Pancreas (tissue), 10 donors: ENCODE measurements around the gene ASAP2. TPM values are rescaled to one million over a fixed set of nuclear protein-coding genes. Genes with fewer than 3 reads are reported as not detected.
"Not testable (repeated sequence)": the region's sequence is repeated elsewhere in the genome, so short reads cannot be mapped to it uniquely, and the experiment has no call there.

Source experiments
- ATAC-seq, 4 donors: fragments of 200-7000 bp; cut with Tn5 transposase; one replicate each; pipeline versions ENCODE4 v1.8.0 to v1.9.1; 2020; ENCODE audit warnings: mild to moderate bottlenecking in 4 of 4, moderate library complexity in 4 of 4
- DNase-seq, 6 donors: peaks; one replicate each; pipeline ENCODE4 v3.0.0-alpha.2; 2020
- FAIRE-seq: peaks from 2 replicates; lab custom pipeline; 2012; peaks lifted over from hg19 to GRCh38; lab: Jason Lieb, UNC
- H3K27ac ChIP-seq, 4 donors: fragments of 200-600 bp; sonication (generic); 1 replicate in 3 of 4; 2 replicates in 1 of 4; pipeline versions ENCODE4 v1.5.0 to v1.8.0; 2020
- H3K27me3 ChIP-seq, 4 donors: fragments of 200-600 bp; one replicate each; pipeline ENCODE4 v1.8.0; 2021
- H3K36me3 ChIP-seq, 3 donors: fragments of 200-600 bp; sonication (generic) in 1 of 3; one replicate each; pipeline versions ENCODE4 v1.5.0 to v1.8.0; 2020 to 2021
- H3K4me1 ChIP-seq, 3 donors: fragments of 200-600 bp; one replicate each; pipeline ENCODE4 v1.8.0; 2021
- H3K4me3 ChIP-seq, 4 donors: fragments of 200-600 bp; sonication (generic) in 2 of 4; one replicate each; pipeline versions ENCODE4 v1.5.0 to v1.8.0; 2020 to 2021
- H3K9me3 ChIP-seq, 4 donors: fragments of 200-600 bp; one replicate each; pipeline ENCODE4 v1.8.0; 2021
- WGBS, 2 donors: extraction: QIAGEN DNeasy Blood & Tissue Kit; methylation state at CpG; one replicate each; pipeline ENCODE4 v1.1.7; 2013; 5-methylcytosine and 5-hydroxymethylcytosine counted together
- intact Hi-C, 3 donors: fragments of 100-400 bp; cut with DNase I; formaldehyde crosslinking; loops; one replicate each; pipeline versions ENCODE4 v1.11.1 to v1.14.2; 2022
- polyA plus RNA-seq, 2 donors: library from polyadenylated mRNA; stranded (reverse); fragments of 200-250 nt; gene quantifications; one replicate each; pipeline ENCODE4 v1.2.3, GENCODE V29; 2013
- total RNA-seq, 6 donors: library from RNA; stranded (reverse); fragmentation: NEBNext Ultra II Directional in 4 of 6; extraction: Animal tissue kit (Norgen Biotek cat#: 25700) in 4 of 6; gene quantifications; one replicate each; pipeline versions ENCODE4 v1.2.1 to v1.2.4, GENCODE V29; 2021 to 2023
- TF ChIP-seq, protein P1 (sequence below), 4 donors: fragments of 200-600 bp; sonication (generic) in 3 of 4; IDR thresholded peaks; one replicate each; pipeline versions ENCODE4 v1.5.0 to v1.8.0; 2021; ENCODE audit warnings: antibody characterized with exemption in 4 of 4
- donor health status: healthy with polysubstance abuse.
- donor health status: DM: no; HTN: no; CAD: no; lungs with moderate emphysema.
- donor health status: DM: no; HTN: no; CAD: no.
- donor health status: control.
- donor health status: control.
- donor health status: Bipolar disorder and iron deficiency.
- donor health status: DM: yes; HTN: yes; CAD: no.
- donor health status: DM: no; HTN: no; CAD: no.
- donor health status: DM: no; HTN: no; CAD: no.
- donor health status: DM: yes; HTN: yes; CAD: no.

ASAP2 gene
- total and polyA plus RNA-seq, 8 donors = 5.8 to 17.7 (median 7.3) TPM

DNA sequence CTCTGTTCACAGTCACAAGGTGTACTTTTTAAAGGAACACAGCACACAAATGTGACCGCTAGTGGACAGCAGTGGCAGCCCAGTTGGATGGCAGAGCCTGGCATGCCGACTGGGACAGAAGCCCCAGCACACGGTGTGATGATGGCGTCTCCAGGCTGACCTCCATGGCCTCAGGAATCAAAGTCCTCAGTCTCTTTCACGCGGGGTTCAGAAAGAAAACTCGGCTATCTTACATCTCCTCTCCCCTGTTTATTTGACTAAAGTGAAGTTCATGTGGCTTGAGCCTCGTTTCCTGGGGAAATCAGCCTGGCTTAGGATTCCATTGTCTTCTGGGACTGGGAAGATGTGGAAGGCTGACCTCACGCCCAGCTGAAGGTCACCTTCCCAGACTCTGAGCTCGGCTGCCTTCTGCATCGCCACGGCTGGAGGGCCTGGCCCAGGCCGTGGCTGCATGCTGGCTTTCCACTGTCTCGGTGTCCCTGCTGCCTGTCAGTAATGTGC lies 56.1 kb downstream of the ASAP2 start:
- peak in 1 of 4 donors; percentile 10 for ATAC-seq
- TF ChIP-seq, protein P1, sequence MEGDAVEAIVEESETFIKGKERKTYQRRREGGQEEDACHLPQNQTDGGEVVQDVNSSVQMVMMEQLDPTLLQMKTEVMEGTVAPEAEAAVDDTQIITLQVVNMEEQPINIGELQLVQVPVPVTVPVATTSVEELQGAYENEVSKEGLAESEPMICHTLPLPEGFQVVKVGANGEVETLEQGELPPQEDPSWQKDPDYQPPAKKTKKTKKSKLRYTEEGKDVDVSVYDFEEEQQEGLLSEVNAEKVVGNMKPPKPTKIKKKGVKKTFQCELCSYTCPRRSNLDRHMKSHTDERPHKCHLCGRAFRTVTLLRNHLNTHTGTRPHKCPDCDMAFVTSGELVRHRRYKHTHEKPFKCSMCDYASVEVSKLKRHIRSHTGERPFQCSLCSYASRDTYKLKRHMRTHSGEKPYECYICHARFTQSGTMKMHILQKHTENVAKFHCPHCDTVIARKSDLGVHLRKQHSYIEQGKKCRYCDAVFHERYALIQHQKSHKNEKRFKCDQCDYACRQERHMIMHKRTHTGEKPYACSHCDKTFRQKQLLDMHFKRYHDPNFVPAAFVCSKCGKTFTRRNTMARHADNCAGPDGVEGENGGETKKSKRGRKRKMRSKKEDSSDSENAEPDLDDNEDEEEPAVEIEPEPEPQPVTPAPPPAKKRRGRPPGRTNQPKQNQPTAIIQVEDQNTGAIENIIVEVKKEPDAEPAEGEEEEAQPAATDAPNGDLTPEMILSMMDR (IDR thresholded peaks at IDR 0.05) = no peak
- intact Hi-C loops = no loop called here
- H3K4me1 ChIP-seq = no peaks in the 10 kb centered on the region
- H3K9me3 ChIP-seq = no peaks in the 10 kb centered on the region
- no peak overlapping the region for H3K4me3 ChIP-seq
- no peaks in the 10 kb centered on the region for H3K36me3 ChIP-seq
- H3K27me3 ChIP-seq = no peaks in the 10 kb centered on the region
- 73 to 77% methylated on average over 14 of the region's 14 CpGs for WGBS, 2 donors
- H3K27ac ChIP-seq = peak overlapping the region in 2 of 4 donors; percentile 0 to 5
- FAIRE-seq = no peak
- DNase-seq = no peak

DNA sequence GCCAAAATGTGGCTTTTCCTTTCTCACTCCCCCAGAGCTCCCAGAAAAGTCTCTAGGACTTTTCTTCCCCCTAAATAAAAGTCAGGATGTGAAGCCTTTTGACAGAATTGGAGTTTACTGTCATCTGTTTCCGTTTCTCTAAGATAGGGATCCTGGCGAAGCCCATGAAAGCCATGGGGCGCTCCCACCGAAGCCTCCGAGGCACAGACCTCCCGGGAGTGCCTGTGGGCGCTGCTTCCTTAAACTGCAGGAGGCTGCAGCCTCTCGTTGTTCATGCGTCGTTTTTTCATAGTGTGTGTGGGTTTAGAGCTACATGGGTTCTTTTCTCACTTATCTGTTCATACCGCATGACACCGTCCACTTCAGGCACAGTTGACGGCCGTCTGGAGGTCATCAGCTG lies 56.8 kb downstream of the ASAP2 start:
- Histone ChIP-seq H3K4me3 (no peak overlapping the region), H3K9me3 (no peaks in the 10 kb centered on the region), H3K27me3 (no peaks in the 10 kb centered on the region), H3K36me3 (no peaks in the 10 kb centered on the region), H3K27ac (peak overlapping the region in 2 of 4 donors; percentile 0 to 5), H3K4me1 (no peaks in the 10 kb centered on the region)
- intact Hi-C loops = no loop called here
- TF ChIP-seq, protein P1 (IDR thresholded peaks at IDR 0.05) = no peak
- DNase-seq (no peak), FAIRE-seq (no peak), ATAC-seq (no peak)
- 66 to 70% methylated on average over 14 of the region's 14 CpGs for WGBS, 2 donors

DNA sequence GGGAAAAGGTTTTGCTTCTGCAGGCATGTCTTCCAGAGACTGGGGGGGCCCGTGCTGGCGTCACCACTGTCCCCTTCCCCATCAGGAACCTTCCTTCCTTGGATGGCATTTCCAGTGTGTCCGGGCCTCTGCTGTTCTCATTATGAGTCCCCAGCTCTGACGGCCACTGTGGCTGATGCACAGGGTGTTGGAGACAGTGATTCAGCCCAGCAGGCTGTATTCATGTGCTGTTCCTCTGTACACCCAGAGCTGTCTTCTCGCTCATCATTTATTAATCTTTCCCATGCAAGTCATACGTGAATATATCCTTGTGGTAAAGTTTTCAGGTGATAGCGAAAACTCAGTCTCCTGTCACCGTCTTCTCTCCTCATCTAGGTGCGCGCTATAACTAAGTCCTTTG lies 57.7 kb downstream of the ASAP2 start:
- no peaks in the 10 kb centered on the region for H3K27me3 ChIP-seq
- 87 to 92% methylated on average over 10 of the region's 10 CpGs for WGBS, 2 donors
- H3K4me1 ChIP-seq = no peaks in the 10 kb centered on the region
- TF ChIP-seq, protein P1 (IDR thresholded peaks at IDR 0.05) = no peak
- H3K27ac ChIP-seq = no peak overlapping the region
- H3K36me3 ChIP-seq = no peaks in the 10 kb centered on the region
- no peak overlapping the region for H3K4me3 ChIP-seq
- no peak for ATAC-seq
- H3K9me3 ChIP-seq = no peaks in the 10 kb centered on the region
- DNase-seq = no peak
- intact Hi-C loops = no loop called here
- no peak for FAIRE-seq

DNA sequence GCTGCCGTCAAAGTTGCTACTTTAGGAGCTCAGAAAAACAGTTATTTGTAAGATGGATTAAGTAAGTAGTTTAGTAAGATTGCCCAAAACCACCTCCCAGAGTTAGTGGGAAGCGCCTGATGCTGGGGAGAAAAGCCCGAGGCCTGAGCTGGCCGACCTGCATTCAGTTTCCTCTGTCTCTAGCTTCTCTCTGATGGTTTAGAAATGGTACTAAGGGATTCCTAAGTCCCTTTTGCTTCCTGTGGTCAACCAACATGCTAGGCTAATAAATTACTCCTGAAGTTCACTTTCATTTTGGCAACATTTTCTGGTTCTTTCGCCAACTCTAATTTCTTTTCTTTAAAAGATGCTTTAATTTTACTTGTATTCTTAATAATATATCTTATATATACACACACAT lies 60.1 kb downstream of the ASAP2 start:
- 87 to 90% methylated on average over 5 of the region's 5 CpGs for WGBS, 2 donors

DNA sequence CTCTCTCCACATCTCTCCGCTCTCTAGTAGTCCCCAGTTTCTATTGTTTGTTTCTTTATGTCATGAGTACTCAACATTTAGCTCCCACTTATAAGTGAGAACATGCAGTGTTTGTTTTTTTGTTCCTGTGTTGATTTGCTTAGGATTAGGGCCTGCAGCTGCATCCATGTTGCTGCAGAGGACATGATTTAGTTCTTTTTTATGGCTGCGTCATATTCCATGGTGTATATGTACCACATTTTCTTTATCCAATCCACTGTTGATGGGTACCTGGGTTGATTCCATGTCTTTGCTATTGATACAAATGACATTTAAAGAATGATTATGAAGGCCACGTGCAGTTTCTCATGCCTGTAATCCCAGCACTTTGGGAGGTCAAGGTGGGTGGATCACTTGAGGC lies 60.7 kb downstream of the ASAP2 start:
- H3K4me1 ChIP-seq, ATAC-seq, H3K27ac ChIP-seq, H3K4me3 ChIP-seq, H3K36me3 ChIP-seq, intact Hi-C loops, H3K27me3 ChIP-seq, FAIRE-seq, H3K9me3 ChIP-seq, DNase-seq: not testable (repeated sequence)
- 96 to 97% methylated on average over 3 of the region's 3 CpGs for WGBS, 2 donors

More for the DNA sequence above, 60.1 kb downstream of the ASAP2 start:
- no peaks in the 10 kb centered on the region for H3K4me1 ChIP-seq
- H3K36me3 ChIP-seq = no peaks in the 10 kb centered on the region
- no peak for DNase-seq
- intact Hi-C loops = no loop called here
- H3K27ac ChIP-seq = no peak overlapping the region
- ATAC-seq = no peak
- no peak overlapping the region for H3K4me3 ChIP-seq
- H3K27me3 ChIP-seq = no peaks in the 10 kb centered on the region
- TF ChIP-seq, protein P1 (IDR thresholded peaks at IDR 0.05) = no peak
- no peaks in the 10 kb centered on the region for H3K9me3 ChIP-seq
- no peak for FAIRE-seq
